Inflammatory macrophage treated with lipopolysaccharide for 4 hours (primary cell): ENCODE data around the gene THEM4.
"Not testable (repeated sequence)": the region's sequence is repeated elsewhere in the genome, so short reads cannot be mapped to it uniquely, and the experiment has no call there.

Experiments used
- DNase-seq: peaks from one replicate; pipeline ENCODE4 v3.0.0-alpha.2; 2020

The THEM4 gene

DNA sequence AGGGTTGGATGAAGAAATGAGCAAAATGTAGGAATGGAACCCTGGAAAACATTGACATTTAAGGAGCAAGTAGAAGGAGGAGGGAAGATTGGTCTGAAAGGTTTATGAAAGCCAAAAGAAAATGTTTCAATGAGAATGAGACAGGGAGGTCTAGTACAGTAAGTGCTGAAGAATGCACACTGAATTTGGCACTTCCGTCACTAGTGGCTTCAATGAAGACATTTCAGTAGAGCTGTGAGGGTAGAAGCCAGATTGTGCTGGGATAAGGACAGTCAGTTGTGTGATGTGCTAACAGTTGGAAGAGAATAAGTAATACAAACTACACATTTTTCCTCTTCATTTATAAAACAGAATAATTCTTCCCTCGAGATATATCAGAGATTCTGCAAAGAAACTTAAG is 17.1 kb downstream of the THEM4 start:
- no peak for DNase-seq

DNA sequence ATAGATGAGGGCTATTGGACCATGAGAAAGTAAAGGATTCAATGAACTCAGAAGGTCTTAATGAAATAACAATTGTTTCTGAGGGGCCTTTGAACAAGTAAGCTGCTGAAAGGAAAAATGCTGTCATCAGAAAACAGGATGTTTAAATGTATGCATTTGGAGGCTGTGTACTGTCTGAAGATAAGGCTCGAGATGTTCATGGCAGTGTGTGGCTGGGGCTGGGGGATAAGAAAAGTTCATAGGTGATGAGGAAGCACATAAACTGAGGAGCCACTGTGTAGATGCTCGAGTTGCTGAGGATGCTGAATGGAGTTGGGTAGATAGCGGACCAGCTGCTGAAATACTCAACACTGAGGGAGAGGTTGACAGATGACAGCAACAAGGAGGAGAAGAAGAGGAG is 17.8 kb downstream of the THEM4 start:
- DNase-seq = no peak

DNA sequence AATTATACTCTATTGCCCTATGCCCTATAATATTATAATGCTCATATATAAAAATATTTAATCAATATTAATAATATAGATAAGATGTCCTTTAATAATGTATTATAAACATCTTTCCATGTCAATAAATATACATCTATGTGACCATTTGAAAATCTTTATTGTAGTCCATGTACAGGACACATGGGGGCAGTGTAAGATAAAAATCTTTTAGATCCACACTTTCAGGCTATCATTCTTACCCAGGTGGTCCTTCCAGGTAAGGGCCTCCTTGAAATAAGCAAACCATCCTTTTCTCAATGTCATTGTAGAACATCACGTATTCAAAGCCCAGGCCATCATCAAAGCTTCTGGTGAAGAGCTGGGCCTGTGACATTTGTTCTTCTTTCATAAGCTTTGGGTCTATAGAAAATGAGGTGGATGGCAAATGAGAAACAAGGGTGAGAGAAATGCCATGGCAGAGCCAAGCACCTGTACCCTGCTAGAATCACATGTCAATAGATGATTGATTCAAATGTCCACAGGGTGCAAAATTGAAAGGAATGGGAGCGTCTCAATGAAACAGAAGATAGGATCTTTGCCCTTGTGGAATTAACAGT is 20.2 kb downstream of the THEM4 start:
- peak; percentile 23 for DNase-seq

DNA sequence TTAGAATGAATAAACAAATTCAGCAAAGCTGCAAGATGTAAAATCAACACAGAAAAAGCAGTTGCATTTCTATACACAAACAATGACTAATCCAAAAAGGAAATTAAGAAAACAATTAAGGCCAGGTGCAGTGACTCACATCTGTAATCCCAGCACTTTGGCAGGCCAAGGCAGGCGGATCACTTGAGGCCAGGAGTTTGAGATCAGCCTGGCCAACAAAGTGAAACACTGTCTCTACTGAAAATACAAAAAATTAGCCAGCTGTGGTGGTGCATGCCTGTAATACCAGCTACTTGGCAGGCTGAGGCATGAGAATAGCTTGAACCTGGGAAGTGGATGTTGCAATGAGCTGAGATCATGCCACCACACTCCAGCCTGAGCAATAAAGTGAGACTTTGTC is 22.3 kb downstream of the THEM4 start:
- DNase-seq = peak; percentile 38

DNA sequence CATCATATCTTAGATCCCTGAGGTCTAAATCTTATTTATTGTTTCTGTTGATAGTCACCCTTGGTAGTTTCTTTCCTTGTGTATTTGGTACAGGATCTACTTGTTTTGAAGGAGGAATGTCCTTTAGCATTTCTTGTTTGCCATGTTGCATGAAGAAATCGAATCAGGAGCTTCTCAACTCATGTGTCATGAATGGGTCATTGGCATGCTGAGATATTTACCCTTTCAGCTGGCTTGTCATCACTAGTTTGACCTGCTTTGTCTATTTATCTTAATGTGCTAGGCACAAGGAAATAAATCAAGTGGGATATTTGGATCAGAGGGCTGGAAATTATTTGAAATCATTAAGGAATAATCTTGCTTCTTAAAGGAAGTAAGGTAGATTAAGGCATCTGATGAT is 23.8 kb downstream of the THEM4 start:
- DNase-seq = no peak

DNA sequence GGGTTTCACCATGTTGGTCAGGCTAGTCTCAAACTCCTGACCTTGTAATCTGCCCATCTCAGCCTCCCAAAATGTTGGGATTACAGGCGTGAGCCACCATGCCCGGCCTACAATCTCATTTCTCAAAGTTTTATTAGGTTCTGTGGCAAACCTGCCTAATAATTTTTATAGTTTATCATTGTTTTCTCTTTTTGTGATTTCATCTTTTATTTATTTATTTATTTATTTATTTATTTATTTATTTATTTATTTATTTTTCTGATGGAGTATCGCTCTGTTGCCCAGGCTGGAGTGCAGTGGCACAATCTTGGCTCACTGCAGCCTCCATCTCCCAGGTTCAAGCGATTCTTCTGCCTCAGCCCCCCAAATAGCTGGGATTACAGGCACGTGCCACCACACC is 24.4 kb downstream of the THEM4 start:
- DNase-seq = not testable (repeated sequence)

DNA sequence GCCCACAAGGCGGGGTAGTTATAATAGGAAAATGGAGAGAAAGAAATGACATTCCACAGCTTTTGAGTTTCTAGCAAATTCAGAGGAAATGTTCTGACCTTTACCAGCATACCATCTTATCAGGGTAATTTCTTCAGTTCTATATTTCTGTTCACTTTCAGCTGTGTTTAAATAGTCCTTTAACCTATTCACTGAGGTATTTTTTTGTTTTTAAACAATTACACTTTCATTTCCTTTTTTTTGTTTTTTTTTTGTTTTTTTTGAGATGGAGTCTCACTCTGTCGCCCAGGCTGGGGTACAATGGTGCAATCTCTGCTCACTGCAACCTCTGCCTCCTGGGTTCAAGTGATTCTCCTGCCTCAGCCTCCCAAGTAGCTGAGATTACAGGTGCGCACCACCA is 24.9 kb downstream of the THEM4 start:
- DNase-seq = not testable (repeated sequence)

DNA sequence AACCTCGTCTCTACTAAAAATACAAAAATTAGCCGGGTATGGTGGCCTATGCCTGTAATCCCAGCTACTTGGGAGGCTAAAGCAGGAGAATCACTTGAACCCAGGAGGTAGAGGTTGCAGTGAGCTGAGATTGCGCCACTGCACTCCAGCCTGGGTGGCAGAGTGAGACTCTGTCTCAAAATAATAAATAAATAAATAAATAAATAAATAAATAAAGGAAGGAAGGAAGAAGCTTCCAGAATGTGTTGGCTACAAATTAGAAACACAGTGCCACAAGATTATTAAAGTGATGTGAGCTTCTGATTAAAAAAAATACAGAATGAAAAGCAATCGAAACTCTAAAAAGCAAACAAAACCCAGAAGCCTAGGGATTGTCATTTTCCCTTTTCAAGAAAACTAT is 25.4 kb downstream of the THEM4 start:
- not testable (repeated sequence) for DNase-seq

DNA sequence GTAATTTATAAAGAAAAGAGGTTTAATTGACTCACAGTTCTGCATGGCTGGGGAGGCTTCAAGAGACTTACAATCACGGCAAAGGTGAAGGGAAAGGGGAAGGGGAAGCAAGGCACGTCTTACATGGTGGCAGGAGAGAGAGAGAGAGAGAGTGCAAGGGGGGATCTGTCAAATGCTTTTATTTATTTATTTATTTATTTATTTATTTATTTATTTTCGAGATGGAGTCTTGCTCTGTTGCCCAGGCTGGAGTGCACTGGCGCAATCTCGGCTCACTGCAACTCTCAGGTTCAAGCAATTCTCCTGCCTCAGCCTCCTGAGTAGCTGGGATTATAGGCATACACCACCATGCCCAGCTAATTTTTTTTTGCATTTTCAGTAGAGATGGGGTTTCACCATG is 26.4 kb downstream of the THEM4 start:
- not testable (repeated sequence) for DNase-seq

DNA sequence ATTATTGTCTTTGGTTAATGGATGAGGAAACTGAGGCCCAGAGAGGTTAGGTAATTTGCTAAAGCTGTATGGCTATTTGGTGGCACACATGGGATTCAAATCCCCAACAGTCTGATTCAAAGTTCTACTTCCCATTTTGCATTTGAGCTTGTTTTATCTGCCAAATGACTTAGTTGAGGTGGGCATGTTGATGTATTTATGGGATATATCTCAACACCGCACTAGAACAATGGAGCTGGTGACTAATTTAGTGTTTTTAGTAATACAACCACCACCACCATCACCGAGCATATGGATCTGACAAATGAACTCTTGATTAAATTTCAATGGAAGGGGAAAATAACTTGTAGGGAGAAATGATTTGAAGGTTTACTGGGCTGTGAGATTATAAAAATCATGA is 26.8 kb downstream of the THEM4 start:
- DNase-seq = no peak

DNA sequence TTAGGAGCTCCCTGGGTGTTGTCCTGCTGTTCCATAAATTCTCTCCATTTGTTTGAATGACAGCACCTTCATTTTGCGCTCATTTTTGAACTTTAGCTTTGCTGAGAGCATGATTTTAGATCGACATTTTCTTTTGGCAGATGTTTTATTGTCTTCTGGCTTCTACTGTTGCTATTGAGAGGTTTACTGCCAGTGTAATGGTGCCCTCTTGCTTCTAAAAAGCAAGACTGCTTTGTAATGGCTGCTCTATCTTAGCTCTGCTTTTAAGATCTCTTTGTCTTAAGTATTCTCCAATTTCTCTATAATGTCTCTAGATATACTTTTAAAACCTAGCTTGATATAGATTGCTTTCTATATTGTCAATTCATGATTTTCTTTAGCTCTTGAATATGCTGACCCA is 27.8 kb downstream of the THEM4 start:
- peak; percentile 24 for DNase-seq

DNA sequence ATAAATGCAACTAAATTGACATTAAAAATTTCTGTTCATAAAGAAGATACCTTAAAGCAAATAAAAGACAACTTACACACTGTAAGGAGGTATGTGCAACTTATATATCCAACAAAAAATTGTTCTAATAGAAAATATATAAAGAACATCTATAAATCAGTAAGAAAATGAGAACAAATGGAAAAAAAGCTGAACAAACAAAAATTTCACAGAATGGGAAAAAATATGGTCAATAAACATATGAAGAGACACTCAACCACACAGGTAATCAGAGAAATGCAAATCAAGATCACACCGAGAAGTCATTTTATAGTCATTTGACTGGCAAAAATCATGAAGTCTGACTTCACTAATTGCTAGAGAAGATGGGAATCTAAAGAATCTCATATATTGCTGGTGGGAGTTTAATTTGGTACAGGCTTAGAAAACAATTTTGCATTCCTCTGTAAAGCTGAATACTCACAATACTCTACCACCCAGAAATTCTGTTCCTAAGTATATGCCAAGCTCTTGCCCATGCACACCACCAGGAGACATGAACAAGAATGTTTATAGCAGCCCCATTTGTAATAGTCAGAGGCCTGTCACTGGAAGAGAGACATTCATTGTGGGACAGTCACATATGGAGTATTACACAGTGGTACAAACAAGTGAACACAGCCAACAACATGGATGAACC is 33.8 kb downstream of the THEM4 start:
- no peak for DNase-seq

DNA sequence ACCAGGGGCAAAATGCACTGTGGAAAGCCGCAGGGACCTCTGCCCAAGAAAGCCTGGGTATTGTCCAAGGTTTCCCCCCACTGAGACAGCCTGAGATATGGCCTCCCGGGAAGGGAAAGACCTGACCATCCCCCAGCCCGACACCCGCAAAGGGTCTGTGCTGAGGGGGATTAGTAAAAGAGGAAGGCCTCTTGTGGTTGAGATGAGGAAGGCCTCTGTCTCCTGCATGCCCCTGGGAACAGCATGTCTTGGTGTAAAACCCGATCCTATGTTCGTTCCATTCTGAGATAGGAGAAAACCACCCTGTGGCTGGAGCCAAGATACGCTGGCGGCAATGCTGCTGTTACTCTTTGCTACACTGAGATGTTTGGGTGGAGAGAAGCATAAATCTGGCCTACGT is 36.5 kb downstream of the THEM4 start:
- not testable (repeated sequence) for DNase-seq

DNA sequence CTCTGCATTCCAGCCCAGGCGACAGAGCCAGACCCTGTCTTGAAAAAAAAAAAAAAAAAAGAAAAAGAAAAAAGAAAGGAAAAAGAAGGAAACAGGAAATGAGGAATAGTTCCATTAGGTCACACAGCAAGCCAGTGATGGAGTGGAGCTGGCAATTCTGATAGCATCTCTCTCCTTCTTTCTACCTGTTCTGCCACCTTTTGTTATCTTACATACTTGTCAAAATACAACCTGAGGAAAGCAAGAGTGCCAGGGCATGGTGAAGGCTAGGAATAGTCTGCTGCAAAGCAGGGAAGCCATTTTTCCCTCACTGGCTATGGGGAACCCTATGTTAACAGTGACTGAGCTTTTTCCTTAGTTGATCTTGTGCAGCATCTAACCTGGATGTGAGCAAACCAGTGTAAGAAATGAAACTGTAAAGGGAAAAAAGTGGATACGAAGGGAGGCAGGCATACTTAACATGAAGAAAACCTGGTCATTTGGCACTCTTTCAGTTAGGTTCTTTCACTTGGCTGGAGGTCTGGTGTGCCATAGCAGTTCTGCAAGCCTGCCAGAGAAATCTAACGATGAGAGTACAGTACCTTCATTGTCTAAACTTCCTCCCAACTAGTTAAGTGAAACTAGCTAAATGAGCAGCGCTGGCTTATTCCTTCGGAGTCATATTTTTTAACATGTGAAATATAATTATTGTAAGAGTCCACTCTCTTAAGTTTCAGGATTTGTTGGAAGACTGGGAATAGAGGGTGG is 37.9 kb downstream of the THEM4 start:
- DNase-seq = no peak

DNA sequence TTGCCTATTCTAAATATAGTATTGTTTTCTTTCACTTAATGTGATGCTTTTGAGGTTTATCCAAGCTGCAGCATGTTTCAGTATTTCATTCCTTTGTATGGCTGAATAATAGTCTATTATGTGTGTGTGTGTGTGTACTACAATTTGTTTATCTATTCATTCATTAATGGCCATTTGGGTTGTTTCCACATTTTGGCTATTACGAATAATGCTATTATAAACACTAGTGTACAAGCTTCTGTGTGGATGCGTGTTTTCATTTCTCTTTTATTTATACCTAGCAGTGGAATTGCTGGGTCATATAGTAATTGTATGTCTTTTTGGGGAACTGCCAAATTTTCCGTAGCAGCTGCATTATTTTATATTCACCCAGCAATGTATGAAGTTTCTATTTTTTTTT is 40.8 kb downstream of the THEM4 start:
- DNase-seq = peak; percentile 19

DNA sequence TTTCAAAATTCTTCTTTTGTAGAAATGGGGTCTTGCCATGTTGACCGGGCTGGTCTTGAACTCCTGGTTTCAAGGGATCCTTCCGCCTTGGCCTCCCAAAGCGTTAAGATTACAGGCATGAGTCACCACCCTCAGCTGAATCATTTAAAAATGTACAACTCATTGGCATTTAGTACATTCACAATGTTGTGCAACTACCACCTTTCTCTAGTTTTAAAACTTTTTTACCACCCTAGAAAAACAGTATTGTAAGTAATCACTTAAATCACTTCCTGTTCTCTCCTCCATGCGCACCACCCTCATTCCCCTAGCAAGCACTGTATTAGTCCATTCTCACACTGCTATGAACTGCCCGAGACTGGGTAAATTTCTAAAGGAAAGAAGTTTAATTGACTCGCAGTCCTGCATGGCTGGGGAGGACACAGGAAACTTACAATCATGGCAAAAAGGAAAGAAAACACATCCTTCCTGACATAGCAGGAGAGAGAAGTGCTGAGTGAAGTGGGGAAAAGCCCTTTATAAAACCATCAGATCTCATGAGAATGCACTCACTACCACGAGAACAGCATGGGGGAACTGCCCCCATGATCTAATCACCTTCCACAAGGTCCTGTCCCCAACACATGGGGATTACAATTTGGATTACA is 41.4 kb downstream of the THEM4 start:
- peak; percentile 95 for DNase-seq

DNA sequence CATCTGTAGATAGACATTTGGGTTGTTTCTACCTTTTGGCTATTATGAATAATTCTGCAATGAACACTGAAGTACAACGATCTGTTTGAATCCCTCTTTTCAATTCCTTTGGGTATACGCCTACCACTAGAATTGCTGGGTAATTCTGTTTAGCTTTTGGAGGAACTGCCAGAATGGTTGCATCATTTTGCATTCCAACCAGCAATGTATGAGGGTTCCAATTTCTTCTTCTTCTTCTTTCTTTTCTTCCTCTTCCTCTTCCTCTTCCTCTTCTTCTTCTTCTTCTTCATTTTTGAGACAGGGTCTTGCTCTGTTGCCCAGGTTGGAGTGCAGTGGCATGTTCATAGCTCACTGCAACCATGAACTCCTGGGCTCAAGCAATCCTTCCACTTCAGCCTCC is 42.0 kb downstream of the THEM4 start:
- DNase-seq = peak; percentile 60

DNA sequence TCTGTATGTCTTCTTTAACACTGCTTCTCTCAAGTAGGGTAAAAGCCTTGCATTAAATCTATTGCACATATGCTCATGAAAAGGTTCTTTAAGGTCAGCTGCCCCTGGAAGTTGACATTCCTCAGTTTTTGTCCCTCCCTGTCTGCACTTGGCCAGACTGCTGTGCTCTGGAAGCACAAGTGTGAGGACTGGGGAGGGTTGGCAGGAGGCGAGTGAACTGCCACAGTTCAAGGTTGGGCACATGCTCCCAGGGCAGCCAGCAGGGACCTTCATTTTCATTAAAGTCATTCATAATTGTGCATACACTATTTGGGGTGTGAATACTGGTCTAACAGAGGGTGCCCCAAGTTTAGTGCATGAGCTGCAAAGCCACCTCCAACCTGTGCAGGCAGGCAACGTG is 44.9 kb downstream of the THEM4 start:
- DNase-seq = no peak

DNA sequence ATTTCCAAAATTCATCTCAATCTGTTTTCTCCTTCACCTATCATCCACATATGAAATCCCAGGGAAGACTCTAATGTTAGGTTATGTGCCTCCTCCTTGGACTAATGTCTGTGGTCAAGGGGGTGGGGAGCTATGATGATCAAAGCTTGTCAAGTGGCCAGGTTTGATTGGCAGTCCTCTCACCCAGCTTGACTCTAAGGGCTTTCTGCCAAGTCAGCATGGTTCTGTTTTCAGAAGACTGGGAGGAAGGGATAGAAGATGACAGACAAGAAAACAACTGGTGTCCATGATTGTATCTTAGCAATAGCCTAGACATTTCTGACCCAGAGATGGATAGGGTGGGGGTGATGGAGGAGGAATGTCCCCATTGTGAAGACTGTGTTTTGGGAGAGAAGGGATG is 46.7 kb downstream of the THEM4 start:
- no peak for DNase-seq

DNA sequence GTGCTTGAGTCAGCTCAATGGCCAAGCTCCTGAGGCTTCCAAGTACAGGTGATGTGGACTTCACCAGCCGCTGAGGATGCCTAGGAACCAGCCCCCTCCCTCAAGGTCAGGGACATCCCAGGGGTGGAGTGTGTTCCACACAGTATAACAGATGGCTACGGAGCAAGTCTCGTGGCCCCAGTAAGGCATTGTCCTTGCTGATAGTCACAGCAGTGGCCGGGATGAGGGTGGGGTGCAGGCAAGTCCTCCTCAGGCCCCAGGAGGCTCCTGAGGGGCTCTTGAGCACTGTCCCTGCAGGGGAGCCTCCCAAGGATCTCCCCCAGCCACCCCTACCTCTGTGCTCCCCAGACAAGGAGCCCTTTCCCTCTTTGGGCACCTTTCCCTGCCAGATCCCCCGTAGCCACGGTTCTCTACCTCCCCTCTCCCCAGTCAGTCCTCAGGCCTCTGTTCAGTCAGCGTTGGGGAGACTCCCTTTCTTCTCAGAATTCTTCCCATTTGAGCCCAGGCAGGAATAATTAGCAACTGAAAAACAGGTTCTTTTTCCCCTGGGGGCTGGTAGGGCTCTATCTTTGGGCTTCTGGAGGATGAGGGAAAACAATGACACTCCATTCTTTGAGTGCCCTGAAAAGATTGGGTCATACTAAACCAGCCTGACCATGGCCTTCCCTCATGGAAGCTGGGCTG is 48.7 kb downstream of the THEM4 start:
- no peak for DNase-seq

DNA sequence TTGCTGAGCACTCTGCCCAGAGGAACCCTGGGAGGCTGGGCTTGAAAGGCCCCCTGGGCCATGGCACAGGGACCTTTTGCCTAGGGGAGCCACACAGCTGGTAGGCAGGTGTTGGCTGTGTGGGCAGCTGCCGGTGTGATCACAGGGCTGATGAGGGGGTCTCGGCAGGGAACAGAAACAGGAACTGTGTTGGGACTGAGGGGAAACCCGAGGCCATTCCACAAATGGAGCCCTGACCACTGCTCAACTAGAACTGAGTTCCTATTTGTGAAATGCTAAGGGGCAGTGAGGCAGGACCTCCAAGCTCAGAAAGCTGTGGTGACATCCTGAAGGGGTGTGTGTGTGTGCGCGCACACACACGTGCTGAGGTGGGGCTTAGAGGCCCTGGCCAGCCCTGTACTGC is 49.4 kb downstream of the THEM4 start:
- DNase-seq = peak; percentile 47

DNA sequence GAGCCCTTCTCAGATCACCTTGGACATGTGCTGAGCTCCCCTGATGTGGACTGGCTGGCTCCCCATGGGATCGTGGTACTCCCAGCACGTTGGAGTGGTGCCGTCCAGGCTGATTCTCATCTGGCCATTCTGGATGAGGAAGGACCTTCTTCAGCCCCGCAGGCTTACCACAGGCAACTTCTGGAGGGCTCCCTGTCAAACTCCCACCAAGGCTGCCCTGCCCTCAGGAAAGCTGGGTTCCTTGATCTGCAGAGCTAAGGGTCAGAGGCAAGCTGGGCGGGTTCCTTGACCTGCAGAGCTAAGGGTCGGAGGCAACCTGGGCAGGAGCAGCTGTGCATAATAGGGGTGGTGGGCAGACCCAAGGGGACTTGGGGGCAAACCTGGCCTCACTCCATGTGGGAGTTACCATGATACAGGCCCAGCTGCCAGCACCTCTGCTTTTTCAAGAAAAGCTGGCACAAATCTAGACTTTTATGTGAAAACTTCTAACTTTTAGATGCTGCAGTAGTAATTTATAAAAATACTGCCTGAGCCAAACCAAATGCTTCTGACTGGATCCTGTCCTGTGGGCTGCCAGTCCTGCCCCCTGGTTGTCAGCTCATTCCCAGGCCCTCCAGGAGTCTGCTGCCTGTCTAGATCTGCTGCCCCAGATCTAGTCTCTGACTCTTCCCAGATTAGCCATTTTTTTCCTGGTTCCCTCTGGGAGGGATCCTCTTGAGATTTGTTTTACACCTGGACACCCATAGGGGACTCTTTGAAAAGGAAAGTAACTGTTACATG is 50.2 kb downstream of the THEM4 start:
- DNase-seq = no peak
